IMR-90 (cell line): Measurements from ENCODE around the gene PIAS3. TPM values are rescaled to one million over a fixed set of nuclear protein-coding genes. Genes with fewer than 3 reads are reported as not detected.

Source experiments
- ATAC-seq: fragments of 200-7000 bp; cut with Tn5 transposase; 2 replicates; pipeline ENCODE4 v1.9.1; 2020; ENCODE audit warnings: low read depth, mild to moderate bottlenecking, moderate library complexity
- BruUV-seq: library from RNA; stranded (reverse); fragments of 400-500 nt; replicated peaks from 2 replicates; lab custom pipeline; 2021; lab: Mats Ljungman, UMichigan
- CTCF ChIA-PET: fragments of 300-600 bp; formaldehyde crosslinking; extraction: SDS; loops from one replicate; lab custom pipeline; 2021; ENCODE audit warnings: antibody characterized with exemption; lab: Yijun Ruan, JAX
- POLR2A ChIA-PET: fragments of 300-600 bp; sonication (Branson Sonifier 250); formaldehyde crosslinking; loops from one replicate; lab custom pipeline; 2022; ENCODE audit warnings: antibody characterized with exemption; ENCODE audit not compliant: unreplicated experiment; lab: Charles Lee
- DNase-seq: peaks from one replicate; pipeline ENCODE4 v3.0.0; 2013
- H2AFZ ChIP-seq: replicated peaks from 2 replicates; pipeline ENCODE3; 2013; ENCODE audit warnings: low read length, mild to moderate bottlenecking; ENCODE audit not compliant: poor library complexity
- H2AK5ac ChIP-seq: 2 replicates; pipeline ENCODE4 v1.6.1; 2013; ENCODE audit warnings: low read depth, low read length, inconsistent platforms
- H2AK9ac ChIP-seq: replicated peaks from 2 replicates; pipeline ENCODE3; 2013; ENCODE audit warnings: mild to moderate bottlenecking, low read depth, low read length, moderate library complexity; ENCODE audit not compliant: poor library complexity
- H2BK120ac ChIP-seq: 2 replicates; pipeline ENCODE4 v1.6.1; 2013; ENCODE audit warnings: low read depth, low read length, inconsistent platforms
- H2BK15ac ChIP-seq: 3 replicates; pipeline ENCODE4 v1.6.1; 2013; ENCODE audit warnings: low read depth, low read length, inconsistent platforms
- H2BK20ac ChIP-seq: 2 replicates; pipeline ENCODE4 v1.6.1; 2013; ENCODE audit warnings: low read depth, mild to moderate bottlenecking, inconsistent platforms, low read length, moderate library complexity
- H2BK5ac ChIP-seq: 2 replicates; pipeline ENCODE4 v1.6.1; 2013; ENCODE audit warnings: mild to moderate bottlenecking, low read depth, low read length, inconsistent platforms; ENCODE audit not compliant: poor library complexity, severe bottlenecking
- H3K14ac ChIP-seq: replicated peaks from 2 replicates; pipeline ENCODE4 v1.6.1; 2013; ENCODE audit warnings: low read depth, low read length, inconsistent platforms
- H3K18ac ChIP-seq: 2 replicates; pipeline ENCODE4 v1.6.1; 2013; ENCODE audit warnings: low read depth, low read length, control low read depth
- H3K23ac ChIP-seq: 2 replicates; pipeline ENCODE4 v1.6.1; 2013; ENCODE audit warnings: low read depth, low read length, inconsistent platforms
- H3K27ac ChIP-seq: 2 replicates; pipeline ENCODE4 v1.5.1; 2013; ENCODE audit warnings: mild to moderate bottlenecking, control low read depth, low read length; ENCODE audit not compliant: insufficient read depth
- H3K27me3 ChIP-seq: 2 replicates; pipeline ENCODE4 v1.6.1; 2013; ENCODE audit warnings: low read length; ENCODE audit not compliant: control insufficient read depth, insufficient read depth
- H3K36me3 ChIP-seq: 2 replicates; pipeline ENCODE4 v1.6.1; 2013; ENCODE audit warnings: low read length, mixed read lengths; ENCODE audit not compliant: control insufficient read depth, insufficient read depth
- H3K4ac ChIP-seq: 2 replicates; pipeline ENCODE4 v1.6.1; 2013; ENCODE audit warnings: low read depth, low read length, inconsistent platforms
- H3K4me1 ChIP-seq: 2 replicates; pipeline ENCODE4 v1.6.1; 2013; ENCODE audit warnings: low read length, mixed read lengths; ENCODE audit not compliant: control insufficient read depth, insufficient read depth
- H3K4me2 ChIP-seq: 2 replicates; pipeline ENCODE4 v1.6.1; 2013; ENCODE audit warnings: low read depth, mild to moderate bottlenecking, control low read depth, low read length, moderate library complexity
- H3K4me3 ChIP-seq: 2 replicates; pipeline ENCODE4 v1.5.1; 2013; ENCODE audit warnings: low read depth, mild to moderate bottlenecking, control low read depth, low read length, moderate library complexity; ENCODE audit not compliant: insufficient read depth
- H3K56ac ChIP-seq: 2 replicates; pipeline ENCODE4 v1.6.1; 2013; ENCODE audit warnings: low read length, inconsistent platforms; ENCODE audit not compliant: insufficient read depth; ENCODE audit errors: extremely low read depth
- H3K79me1 ChIP-seq, 2 experiments: 2 replicates each; pipeline ENCODE4 v1.6.1; 2013; ENCODE audit warnings: low read length in 2 of 2, inconsistent platforms in 1 of 2, low read depth in 1 of 2
- H3K9ac ChIP-seq: 2 replicates; pipeline ENCODE4 v1.6.1; 2013; ENCODE audit warnings: low read depth, low read length, control low read depth
- H3K9me1 ChIP-seq: 2 replicates; pipeline ENCODE4 v1.6.1; 2013; ENCODE audit warnings: low read length, inconsistent platforms; ENCODE audit not compliant: insufficient read depth
- H3K9me3 ChIP-seq: 2 replicates; pipeline ENCODE4 v1.6.1; 2013; ENCODE audit warnings: low read length; ENCODE audit not compliant: control insufficient read depth, insufficient read depth
- H4K20me1 ChIP-seq: 2 replicates; pipeline ENCODE4 v1.6.1; 2013; ENCODE audit warnings: low read length, inconsistent platforms; ENCODE audit not compliant: insufficient read depth
- H4K5ac ChIP-seq: 2 replicates; pipeline ENCODE4 v1.6.1; 2013; ENCODE audit warnings: mild to moderate bottlenecking, low read depth, low read length, control low read depth
- H4K8ac ChIP-seq, 2 experiments: 2 replicates each; pipeline ENCODE4 v1.6.1; 2013; ENCODE audit warnings: low read depth in 2 of 2, low read length in 2 of 2, control low read depth in 1 of 2, inconsistent platforms in 1 of 2
- H4K91ac ChIP-seq: 2 replicates; pipeline ENCODE4 v1.6.1; 2013; ENCODE audit warnings: low read depth, low read length, inconsistent platforms; ENCODE audit not compliant: insufficient read depth
- MAFK ChIP-seq: IDR thresholded peaks from 2 replicates; pipeline ENCODE4 v1.6.1; 2012; ENCODE audit warnings: low read depth, low read length, improper control_type of control experiment
- RAD21 ChIP-seq: IDR thresholded peaks from 2 replicates; pipeline ENCODE4 v1.6.1; 2012; ENCODE audit warnings: low read length, improper control_type of control experiment
- WGBS, 2 experiments: methylation state at CpG; one replicate each; pipeline versions ENCODE4 v1.1.5 to v1.1.7; 2013; ENCODE audit warnings: missing lambda C conversion rate in 2 of 2; ENCODE audit not compliant: insufficient read length in 1 of 2; ENCODE audit errors: extremely low coverage in 2 of 2; 5-methylcytosine and 5-hydroxymethylcytosine counted together
- dilution Hi-C: fragments of 300-500 bp; cut with HindIII; formaldehyde crosslinking; loops from one replicate; pipeline ENCODE4 v1.14.3; 2018; ENCODE audit warnings: low sequenced_read_pairs; ENCODE audit not compliant: unreplicated experiment
- in situ Hi-C: fragments of 300-500 bp; cut with MboI; formaldehyde crosslinking; loops from 3 replicates; pipeline ENCODE4 v1.14.3; 2019; ENCODE audit warnings: low sequenced_read_pairs, inconsistent platforms, mixed read lengths
- intact Hi-C: fragments of 100-400 bp; cut with micrococcal nuclease; formaldehyde crosslinking; loops from 2 replicates; pipeline ENCODE4 v1.10.0; 2022
- polyA plus RNA-seq, 3 experiments: library from polyadenylated mRNA; depleted of rRNA; stranded (reverse); fragments of >200 nt; gene quantifications; 2 replicates each; pipeline ENCODE4 v1.2.3, GENCODE V29; 2012; ENCODE audit warnings: low replicate concordance in 1 of 3
- total RNA-seq: library from RNA; depleted of rRNA; stranded (reverse); fragments of >200 nt; gene quantifications from 2 replicates; pipeline ENCODE4 v1.2.3, GENCODE V29; 2012

The PIAS3 gene
- total and polyA plus RNA-seq, 2 of the 4 experiments (the other 2 are of a cell fraction), result 11.1 to 53.7 TPM

DNA sequence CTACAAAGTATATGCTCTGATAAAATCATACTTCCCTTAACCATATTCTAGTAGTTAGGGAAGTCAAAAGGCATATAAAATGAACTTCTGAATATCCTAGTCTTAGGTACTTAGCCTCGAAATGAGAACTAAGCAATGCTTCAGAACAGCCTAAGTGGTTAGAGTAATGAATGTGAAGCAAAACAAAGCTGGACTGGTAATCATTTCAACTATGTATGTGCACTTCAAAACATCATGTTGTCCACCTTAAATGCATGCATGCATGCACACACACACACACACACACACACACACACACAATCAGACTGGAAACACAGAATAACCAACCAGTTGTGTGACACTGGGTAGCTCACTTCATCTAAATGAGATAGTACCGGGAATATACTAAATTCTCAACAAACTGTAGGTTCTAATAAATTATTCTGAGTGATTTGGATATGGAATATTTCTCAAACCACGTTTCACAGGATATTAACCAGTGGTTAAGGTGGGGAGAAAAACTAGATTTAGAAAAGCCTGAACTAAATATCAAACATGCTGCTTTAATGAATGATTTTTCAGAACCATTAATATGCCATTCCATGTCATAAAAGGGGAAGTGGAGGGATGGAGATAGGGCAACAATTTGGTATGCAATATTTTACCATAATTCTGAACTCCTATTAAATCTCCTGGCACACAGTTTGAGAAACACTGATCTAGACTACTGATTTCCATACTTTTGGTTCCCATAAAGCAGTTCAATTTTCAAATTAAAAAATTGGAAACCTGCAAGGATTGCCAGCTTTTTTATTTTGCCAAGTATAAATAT, 54.4 kb downstream of the PIAS3 start:
- in situ Hi-C loops, result no loop called here

More for the DNA sequence above, 54.4 kb downstream of the PIAS3 start:
- H4K20me1 ChIP-seq, result peaks cover 73% of the 10 kb centered on the region
- H3K23ac ChIP-seq, result no peak overlapping the region
- no peak overlapping the region for H3K9ac ChIP-seq
- H4K8ac ChIP-seq, result no peak overlapping the region; a peak in 1 of 4 replicates
- no peak overlapping the region for H3K4ac ChIP-seq
- BruUV-seq, result no TSS peak
- no peak overlapping the region for H2AFZ ChIP-seq
- no peak overlapping the region for H2AK9ac ChIP-seq
- intact Hi-C loops (no loop called here), dilution Hi-C loops (no loop called here)
- peak overlapping the region; percentile 30; the same call in 1 of the 2 replicates for H3K4me2 ChIP-seq
- H3K18ac ChIP-seq, result no peak overlapping the region
- no peak overlapping the region for H4K91ac ChIP-seq
- no peak overlapping the region for H3K4me3 ChIP-seq
- H3K9me3 ChIP-seq, result no peaks in the 10 kb centered on the region
- H3K27ac ChIP-seq, result no peak overlapping the region
- H2BK120ac ChIP-seq, result no peak overlapping the region
- H3K14ac ChIP-seq, result no peak overlapping the region
- DNase-seq (no peak), ATAC-seq (peak; percentile 12)
- peak overlapping the region; percentile 70; the same call in 1 of the 2 replicates for H2AK5ac ChIP-seq
- no peaks in the 10 kb centered on the region for H3K27me3 ChIP-seq
- H2BK20ac ChIP-seq, result no peak overlapping the region
- no peaks in the 10 kb centered on the region for H3K36me3 ChIP-seq
- H3K9me1 ChIP-seq, result peaks cover 6% of the 10 kb centered on the region; the same call in 1 of the 2 replicates
- H3K56ac ChIP-seq, result no peak overlapping the region
- H3K4me1 ChIP-seq, result peaks cover 10% of the 10 kb centered on the region
- peaks cover 16 to 66% of the 10 kb centered on the region in 2 experiments for H3K79me1 ChIP-seq
- POLR2A ChIA-PET, result no interaction called here
- H4K5ac ChIP-seq, result no peak overlapping the region
- no CpG with 5 or more reads among the region's 3 CpGs for WGBS, 2 experiments
- H2BK15ac ChIP-seq, result no peak overlapping the region
- TF ChIP-seq MAFK (no peak), RAD21 (no peak)
- CTCF ChIA-PET, result interaction anchor here (0.7 kb wide), 2 partner anchors 48 to 156 kb away, joined by 3 to 5 read pairs; no protein-coding TSS in a partner anchor
- H2BK5ac ChIP-seq, result peak overlapping the region; percentile 31
